Heart left ventricle (tissue), 13 donors: ENCODE data around the gene RBM44.

ENCODE experiments used
- POLR2A ChIP-seq, 2 donors: fragments of 450-650 bp; IDR thresholded peaks; one replicate each; pipeline ENCODE4 v1.6.1; 2017; ENCODE audit warnings: antibody characterized with exemption in 2 of 2, mild to moderate bottlenecking in 2 of 2, moderate library complexity in 2 of 2
- TF ChIP-seq, protein P1 (sequence below), 12 donors: fragments of 200-600 bp; sonication (generic) in 4 of 12; IDR thresholded peaks; one replicate each; pipeline versions ENCODE4 v1.5.0 to v1.8.0; 2018 to 2022; ENCODE audit warnings: antibody characterized with exemption in 12 of 12, mild to moderate bottlenecking in 5 of 12
- donor health status: ischemic (EF 13 %, LVEDD 7.1; RV severe dilation, severe dysfunction).
- donor health status: DM: no; HTN: yes; CAD: no.
- donor health status: DM: no; HTN: no; CAD: no.
- donor health status: ischemic (EF 25% LVEDD 6.9; RV normal size, moderate dysfunction).
- donor health status: ischemic (EF 25% LVEDD 5.7; RV mildly dilated, moderate dysfunction).
- donor health status: ischemic (EF 35%, LVEDD 5.7; RV mildly dilated, moderate dysfunction).
- donor health status: nonischemic (EF 11% LVEDD 7.7; RV severe dilation, severe dysfunction).
- donor health status: DM: yes; HTN: yes; CAD: no.
- donor health status: PGD.
- donor health status: ischemic (EF 29% LVEDD 5.4; RV normal size, mild dysfunction).
- donor health status: nonischemic (EF 23%, LVEDD 6.1; RV moderate dilation, normal function).

GRCh38 chr2:237876061-237876526 is 77.5 kb downstream of the RBM44 start:
- TF ChIP-seq, protein P1, sequence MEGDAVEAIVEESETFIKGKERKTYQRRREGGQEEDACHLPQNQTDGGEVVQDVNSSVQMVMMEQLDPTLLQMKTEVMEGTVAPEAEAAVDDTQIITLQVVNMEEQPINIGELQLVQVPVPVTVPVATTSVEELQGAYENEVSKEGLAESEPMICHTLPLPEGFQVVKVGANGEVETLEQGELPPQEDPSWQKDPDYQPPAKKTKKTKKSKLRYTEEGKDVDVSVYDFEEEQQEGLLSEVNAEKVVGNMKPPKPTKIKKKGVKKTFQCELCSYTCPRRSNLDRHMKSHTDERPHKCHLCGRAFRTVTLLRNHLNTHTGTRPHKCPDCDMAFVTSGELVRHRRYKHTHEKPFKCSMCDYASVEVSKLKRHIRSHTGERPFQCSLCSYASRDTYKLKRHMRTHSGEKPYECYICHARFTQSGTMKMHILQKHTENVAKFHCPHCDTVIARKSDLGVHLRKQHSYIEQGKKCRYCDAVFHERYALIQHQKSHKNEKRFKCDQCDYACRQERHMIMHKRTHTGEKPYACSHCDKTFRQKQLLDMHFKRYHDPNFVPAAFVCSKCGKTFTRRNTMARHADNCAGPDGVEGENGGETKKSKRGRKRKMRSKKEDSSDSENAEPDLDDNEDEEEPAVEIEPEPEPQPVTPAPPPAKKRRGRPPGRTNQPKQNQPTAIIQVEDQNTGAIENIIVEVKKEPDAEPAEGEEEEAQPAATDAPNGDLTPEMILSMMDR (IDR thresholded peaks at IDR 0.05), result no peak
- TF ChIP-seq POLR2A (IDR thresholded peaks at IDR 0.05), result no peak
